ENCODE measurements around the gene TPX2.

DNA sequence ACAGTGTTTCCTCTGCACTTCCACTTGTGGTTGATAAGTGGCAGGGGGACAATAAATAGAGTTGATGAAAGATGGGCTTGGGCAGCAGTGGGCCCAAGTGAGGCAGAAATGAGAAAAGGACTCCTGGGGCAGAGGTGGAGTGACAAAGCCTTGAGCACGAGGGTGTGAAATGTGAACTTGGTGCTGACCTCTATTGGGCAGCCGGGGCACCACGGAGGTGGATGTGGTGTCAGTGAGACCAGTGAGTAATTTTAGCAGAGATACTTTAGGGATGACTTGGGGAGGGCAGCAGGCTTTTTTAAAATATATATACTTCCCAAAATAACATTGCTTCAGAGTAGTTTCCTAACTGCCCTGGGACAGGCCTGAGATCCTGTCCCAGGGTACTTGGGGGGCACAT, 49.5 kb downstream of the TPX2 start:
- no peak for TF ChIP-seq JUND (IDR thresholded peaks at IDR 0.05)
- TF ChIP-seq, protein P1, sequence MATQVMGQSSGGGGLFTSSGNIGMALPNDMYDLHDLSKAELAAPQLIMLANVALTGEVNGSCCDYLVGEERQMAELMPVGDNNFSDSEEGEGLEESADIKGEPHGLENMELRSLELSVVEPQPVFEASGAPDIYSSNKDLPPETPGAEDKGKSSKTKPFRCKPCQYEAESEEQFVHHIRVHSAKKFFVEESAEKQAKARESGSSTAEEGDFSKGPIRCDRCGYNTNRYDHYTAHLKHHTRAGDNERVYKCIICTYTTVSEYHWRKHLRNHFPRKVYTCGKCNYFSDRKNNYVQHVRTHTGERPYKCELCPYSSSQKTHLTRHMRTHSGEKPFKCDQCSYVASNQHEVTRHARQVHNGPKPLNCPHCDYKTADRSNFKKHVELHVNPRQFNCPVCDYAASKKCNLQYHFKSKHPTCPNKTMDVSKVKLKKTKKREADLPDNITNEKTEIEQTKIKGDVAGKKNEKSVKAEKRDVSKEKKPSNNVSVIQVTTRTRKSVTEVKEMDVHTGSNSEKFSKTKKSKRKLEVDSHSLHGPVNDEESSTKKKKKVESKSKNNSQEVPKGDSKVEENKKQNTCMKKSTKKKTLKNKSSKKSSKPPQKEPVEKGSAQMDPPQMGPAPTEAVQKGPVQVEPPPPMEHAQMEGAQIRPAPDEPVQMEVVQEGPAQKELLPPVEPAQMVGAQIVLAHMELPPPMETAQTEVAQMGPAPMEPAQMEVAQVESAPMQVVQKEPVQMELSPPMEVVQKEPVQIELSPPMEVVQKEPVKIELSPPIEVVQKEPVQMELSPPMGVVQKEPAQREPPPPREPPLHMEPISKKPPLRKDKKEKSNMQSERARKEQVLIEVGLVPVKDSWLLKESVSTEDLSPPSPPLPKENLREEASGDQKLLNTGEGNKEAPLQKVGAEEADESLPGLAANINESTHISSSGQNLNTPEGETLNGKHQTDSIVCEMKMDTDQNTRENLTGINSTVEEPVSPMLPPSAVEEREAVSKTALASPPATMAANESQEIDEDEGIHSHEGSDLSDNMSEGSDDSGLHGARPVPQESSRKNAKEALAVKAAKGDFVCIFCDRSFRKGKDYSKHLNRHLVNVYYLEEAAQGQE (IDR thresholded peaks at IDR 0.05; ENCODE audit: low read depth, low read length) = no peak
- TF ChIP-seq EP300 (IDR thresholded peaks at IDR 0.05; ENCODE audit: borderline replicate concordance in 1 of 2, low read depth in 1 of 2, low read length in 1 of 2) = no peak
- TF ChIP-seq, protein P2, sequence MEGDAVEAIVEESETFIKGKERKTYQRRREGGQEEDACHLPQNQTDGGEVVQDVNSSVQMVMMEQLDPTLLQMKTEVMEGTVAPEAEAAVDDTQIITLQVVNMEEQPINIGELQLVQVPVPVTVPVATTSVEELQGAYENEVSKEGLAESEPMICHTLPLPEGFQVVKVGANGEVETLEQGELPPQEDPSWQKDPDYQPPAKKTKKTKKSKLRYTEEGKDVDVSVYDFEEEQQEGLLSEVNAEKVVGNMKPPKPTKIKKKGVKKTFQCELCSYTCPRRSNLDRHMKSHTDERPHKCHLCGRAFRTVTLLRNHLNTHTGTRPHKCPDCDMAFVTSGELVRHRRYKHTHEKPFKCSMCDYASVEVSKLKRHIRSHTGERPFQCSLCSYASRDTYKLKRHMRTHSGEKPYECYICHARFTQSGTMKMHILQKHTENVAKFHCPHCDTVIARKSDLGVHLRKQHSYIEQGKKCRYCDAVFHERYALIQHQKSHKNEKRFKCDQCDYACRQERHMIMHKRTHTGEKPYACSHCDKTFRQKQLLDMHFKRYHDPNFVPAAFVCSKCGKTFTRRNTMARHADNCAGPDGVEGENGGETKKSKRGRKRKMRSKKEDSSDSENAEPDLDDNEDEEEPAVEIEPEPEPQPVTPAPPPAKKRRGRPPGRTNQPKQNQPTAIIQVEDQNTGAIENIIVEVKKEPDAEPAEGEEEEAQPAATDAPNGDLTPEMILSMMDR (IDR thresholded peaks at IDR 0.05) = peak; percentile 43; the same call in 1 of the 2 replicates
- no peak for TF ChIP-seq TAF1 (IDR thresholded peaks at IDR 0.05; ENCODE audit: borderline replicate concordance, low read depth, low read length)
- TF ChIP-seq SIN3A (IDR thresholded peaks at IDR 0.05; ENCODE audit: borderline replicate concordance, low read depth, low read length) = no peak
- no peak for TF ChIP-seq TEAD4 (IDR thresholded peaks at IDR 0.05; ENCODE audit: borderline replicate concordance, insufficient read depth)
